WTC11 (cell line): ENCODE data around the gene SPO11. TPM values are rescaled to one million over a fixed set of nuclear protein-coding genes. Genes with fewer than 3 reads are reported as not detected.

ENCODE experiments used
- ATAC-seq: fragments of 200-7000 bp; cut with Tn5 transposase; 2 replicates; pipeline ENCODE4 v1.10.0; 2021; ENCODE audit warnings: mild to moderate bottlenecking, moderate library complexity
- CTCF ChIA-PET: fragments of 300-600 bp; sonication (Branson Sonifier 250); formaldehyde crosslinking; loops from one replicate; lab custom pipeline; 2021; ENCODE audit warnings: antibody characterized with exemption; lab: Charles Lee
- POLR2A ChIA-PET: fragments of 350-600 bp; sonication (Branson Sonifier 250); formaldehyde crosslinking; loops from one replicate; lab custom pipeline; 2021; ENCODE audit warnings: antibody characterized with exemption; lab: Charles Lee
- DNase-seq: peaks from one replicate; pipeline ENCODE4 v3.0.0; 2021; ENCODE audit warnings: low spot score
- H3K27ac Mint-ChIP-seq: 2 replicates; pipeline ENCODE4 v1.8.0; 2021; ENCODE audit warnings: mixed read lengths
- H3K27me3 Mint-ChIP-seq: 2 replicates; pipeline ENCODE4 v1.8.0; 2021; ENCODE audit warnings: low read depth, mild to moderate bottlenecking, moderate library complexity, mixed read lengths
- H3K36me3 Mint-ChIP-seq: 2 replicates; pipeline ENCODE4 v1.8.0; 2021; ENCODE audit warnings: mixed read lengths
- H3K4me1 Mint-ChIP-seq: 2 replicates; pipeline ENCODE4 v1.8.0; 2022; ENCODE audit warnings: mixed read lengths
- H3K4me3 Mint-ChIP-seq: 2 replicates; pipeline ENCODE4 v1.8.0; 2021; ENCODE audit warnings: mild to moderate bottlenecking, moderate library complexity, mixed read lengths
- H3K9me3 Mint-ChIP-seq: 2 replicates; pipeline ENCODE4 v1.8.0; 2021; ENCODE audit warnings: mixed read lengths
- CDX4 ChIP-seq: fragments of 250-450 bp; sonication (Bioruptor Pico); IDR thresholded peaks from 2 replicates; pipeline ENCODE4 v1.9.0; 2021; ENCODE audit warnings: moderate library complexity, mild to moderate bottlenecking, inconsistent platforms, borderline replicate concordance
- E2F1 ChIP-seq: sonication (generic); formaldehyde crosslinking; IDR thresholded peaks from 2 replicates; pipeline ENCODE4 v1.8.0; 2022; ENCODE audit warnings: mild to moderate bottlenecking, missing genetic modification reagents
- E2F4 ChIP-seq: sonication (generic); formaldehyde crosslinking; IDR thresholded peaks from 2 replicates; pipeline ENCODE4 v1.8.1; 2022; ENCODE audit warnings: low read depth, mild to moderate bottlenecking, moderate library complexity, missing genetic modification reagents, borderline replicate concordance
- ELF4 ChIP-seq: sonication (generic); formaldehyde crosslinking; IDR thresholded peaks from 2 replicates; pipeline ENCODE4 v1.8.1; 2022; ENCODE audit warnings: low read depth, mild to moderate bottlenecking, moderate library complexity, missing genetic modification reagents
- FOXP4 ChIP-seq: sonication (generic); formaldehyde crosslinking; IDR thresholded peaks from 2 replicates; pipeline ENCODE4 v1.8.0; 2022; ENCODE audit warnings: mild to moderate bottlenecking, missing genetic modification reagents
- GTF2I ChIP-seq: fragments of 250-450 bp; sonication (Bioruptor Pico); conservative IDR thresholded peaks from 2 replicates; pipeline ENCODE4 v1.4.0; 2021; ENCODE audit warnings: mild to moderate bottlenecking
- IRF2 ChIP-seq: sonication (generic); formaldehyde crosslinking; IDR thresholded peaks from 2 replicates; pipeline ENCODE4 v1.8.0; 2022; ENCODE audit warnings: low read depth, missing genetic modification reagents, borderline replicate concordance
- MAX ChIP-seq: sonication (generic); formaldehyde crosslinking; IDR thresholded peaks from 2 replicates; pipeline ENCODE4 v1.8.0; 2022; ENCODE audit warnings: mild to moderate bottlenecking, missing genetic modification reagents
- NFE2L1 ChIP-seq: sonication (generic); formaldehyde crosslinking; IDR thresholded peaks from 2 replicates; pipeline ENCODE4 v1.8.1; 2023; ENCODE audit warnings: missing genetic modification reagents
- NR1H2 ChIP-seq: sonication (generic); formaldehyde crosslinking; IDR thresholded peaks from 2 replicates; pipeline ENCODE4 v1.9.0; 2021; ENCODE audit warnings: mild to moderate bottlenecking, moderate library complexity, missing genetic modification reagents
- NR3C1 ChIP-seq: sonication (generic); formaldehyde crosslinking; conservative IDR thresholded peaks from 2 replicates; pipeline ENCODE4 v1.8.1; 2023; ENCODE audit warnings: low read depth, mild to moderate bottlenecking, missing genetic modification reagents
- TP53 ChIP-seq: sonication (generic); formaldehyde crosslinking; IDR thresholded peaks from 2 replicates; pipeline ENCODE4 v1.8.1; 2023; ENCODE audit warnings: mild to moderate bottlenecking, missing genetic modification reagents
- ZMAT4 ChIP-seq: fragments of 250-450 bp; sonication (Bioruptor Pico); IDR thresholded peaks from 2 replicates; pipeline ENCODE4 v1.9.0; 2021; ENCODE audit warnings: mild to moderate bottlenecking
- ZNF138 ChIP-seq: sonication (generic); formaldehyde crosslinking; conservative IDR thresholded peaks from 2 replicates; pipeline ENCODE4 v1.8.1; 2022; ENCODE audit warnings: mild to moderate bottlenecking, moderate library complexity, missing genetic modification reagents
- ZNF512 ChIP-seq: sonication (generic); formaldehyde crosslinking; IDR thresholded peaks from 2 replicates; pipeline ENCODE4 v1.8.1; 2022; ENCODE audit warnings: missing genetic modification reagents, borderline replicate concordance
- ZNF671 ChIP-seq: fragments of 250-450 bp; sonication (Bioruptor Pico); IDR thresholded peaks from 2 replicates; pipeline ENCODE4 v1.8.0; 2021; ENCODE audit warnings: mild to moderate bottlenecking
- total RNA-seq: library from RNA; stranded (reverse); gene quantifications from 3 replicates; pipeline ENCODE4 v1.2.3, GENCODE V29; 2021
- TF ChIP-seq, protein P1 (sequence below): fragments of 250-450 bp; sonication (Bioruptor Pico); IDR thresholded peaks from 2 replicates; pipeline ENCODE4 v1.9.0; 2021; ENCODE audit warnings: mild to moderate bottlenecking
- TF ChIP-seq, protein P2 (sequence below): fragments of 200-600 bp; IDR thresholded peaks from 2 replicates; pipeline ENCODE4 v1.8.0; 2022; ENCODE audit warnings: antibody characterized with exemption

The SPO11 gene
- total RNA-seq, 1 experiment from 2014 or later = not detected

GRCh38 chr20:57301026-57301425 is 28.6 kb upstream of the SPO11 start (continued):
- TF ChIP-seq, protein P1, sequence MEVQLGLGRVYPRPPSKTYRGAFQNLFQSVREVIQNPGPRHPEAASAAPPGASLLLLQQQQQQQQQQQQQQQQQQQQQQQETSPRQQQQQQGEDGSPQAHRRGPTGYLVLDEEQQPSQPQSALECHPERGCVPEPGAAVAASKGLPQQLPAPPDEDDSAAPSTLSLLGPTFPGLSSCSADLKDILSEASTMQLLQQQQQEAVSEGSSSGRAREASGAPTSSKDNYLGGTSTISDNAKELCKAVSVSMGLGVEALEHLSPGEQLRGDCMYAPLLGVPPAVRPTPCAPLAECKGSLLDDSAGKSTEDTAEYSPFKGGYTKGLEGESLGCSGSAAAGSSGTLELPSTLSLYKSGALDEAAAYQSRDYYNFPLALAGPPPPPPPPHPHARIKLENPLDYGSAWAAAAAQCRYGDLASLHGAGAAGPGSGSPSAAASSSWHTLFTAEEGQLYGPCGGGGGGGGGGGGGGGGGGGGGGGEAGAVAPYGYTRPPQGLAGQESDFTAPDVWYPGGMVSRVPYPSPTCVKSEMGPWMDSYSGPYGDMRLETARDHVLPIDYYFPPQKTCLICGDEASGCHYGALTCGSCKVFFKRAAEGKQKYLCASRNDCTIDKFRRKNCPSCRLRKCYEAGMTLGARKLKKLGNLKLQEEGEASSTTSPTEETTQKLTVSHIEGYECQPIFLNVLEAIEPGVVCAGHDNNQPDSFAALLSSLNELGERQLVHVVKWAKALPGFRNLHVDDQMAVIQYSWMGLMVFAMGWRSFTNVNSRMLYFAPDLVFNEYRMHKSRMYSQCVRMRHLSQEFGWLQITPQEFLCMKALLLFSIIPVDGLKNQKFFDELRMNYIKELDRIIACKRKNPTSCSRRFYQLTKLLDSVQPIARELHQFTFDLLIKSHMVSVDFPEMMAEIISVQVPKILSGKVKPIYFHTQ (CRISPR knock-in tag) = no peak
- TF ChIP-seq ELF4 (no peak), FOXP4 (CRISPR knock-in tag) (no peak), E2F1 (no peak), ZNF671 (CRISPR knock-in tag) (no peak), ZNF512 (CRISPR knock-in tag) (no peak), ZNF138 (CRISPR knock-in tag) (no peak), GTF2I (CRISPR knock-in tag) (no peak)

DNA sequence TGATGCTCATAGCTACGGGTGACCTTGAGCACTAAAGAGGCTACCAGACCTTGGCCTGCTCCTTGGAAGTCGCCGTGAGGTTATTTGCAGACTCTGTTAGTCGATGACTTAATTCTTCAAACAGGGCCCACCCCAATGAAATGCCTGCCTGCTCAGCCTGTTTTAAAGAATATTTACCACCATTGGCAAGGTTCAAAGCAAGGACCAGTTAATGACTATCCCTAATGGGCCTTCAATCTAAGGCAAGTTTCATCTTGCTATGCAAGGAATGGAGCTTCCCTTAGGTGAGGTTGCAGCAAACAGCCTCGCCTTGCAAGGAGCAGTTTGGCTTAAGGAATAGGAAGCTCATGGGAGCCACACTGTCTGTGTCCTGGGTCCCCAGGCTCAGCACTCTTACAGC is 22.9 kb upstream of the SPO11 start:
- ChIA-PET CTCF (interaction anchor here (1.7 to 1.8 kb wide), 2 partner anchors 23 to 26 kb away, joined by 4 read pairs; partner anchors contain the start of gene SPO11), POLR2A (no interaction called here)
- no peak overlapping the region for H3K4me3 Mint-ChIP-seq
- DNase-seq (no peak), ATAC-seq (no peak)
- H3K4me1 Mint-ChIP-seq = no peaks in the 10 kb centered on the region
- H3K9me3 Mint-ChIP-seq = no peaks in the 10 kb centered on the region
- no peak overlapping the region for H3K27ac Mint-ChIP-seq
- H3K36me3 Mint-ChIP-seq = no peaks in the 10 kb centered on the region
- no peaks in the 10 kb centered on the region; the same call in 1 of the 2 replicates for H3K27me3 Mint-ChIP-seq
- TF ChIP-seq FOXP4 (CRISPR knock-in tag) (no peak), ZMAT4 (no peak), CDX4 (CRISPR knock-in tag) (no peak), NR1H2 (CRISPR knock-in tag) (no peak), TP53 (CRISPR knock-in tag) (no peak), NR3C1 (CRISPR knock-in tag) (no peak), E2F4 (CRISPR knock-in tag) (no peak), NFE2L1 (no peak), IRF2 (CRISPR knock-in tag) (no peak), MAX (CRISPR knock-in tag) (no peak)
- TF ChIP-seq, protein P2, sequence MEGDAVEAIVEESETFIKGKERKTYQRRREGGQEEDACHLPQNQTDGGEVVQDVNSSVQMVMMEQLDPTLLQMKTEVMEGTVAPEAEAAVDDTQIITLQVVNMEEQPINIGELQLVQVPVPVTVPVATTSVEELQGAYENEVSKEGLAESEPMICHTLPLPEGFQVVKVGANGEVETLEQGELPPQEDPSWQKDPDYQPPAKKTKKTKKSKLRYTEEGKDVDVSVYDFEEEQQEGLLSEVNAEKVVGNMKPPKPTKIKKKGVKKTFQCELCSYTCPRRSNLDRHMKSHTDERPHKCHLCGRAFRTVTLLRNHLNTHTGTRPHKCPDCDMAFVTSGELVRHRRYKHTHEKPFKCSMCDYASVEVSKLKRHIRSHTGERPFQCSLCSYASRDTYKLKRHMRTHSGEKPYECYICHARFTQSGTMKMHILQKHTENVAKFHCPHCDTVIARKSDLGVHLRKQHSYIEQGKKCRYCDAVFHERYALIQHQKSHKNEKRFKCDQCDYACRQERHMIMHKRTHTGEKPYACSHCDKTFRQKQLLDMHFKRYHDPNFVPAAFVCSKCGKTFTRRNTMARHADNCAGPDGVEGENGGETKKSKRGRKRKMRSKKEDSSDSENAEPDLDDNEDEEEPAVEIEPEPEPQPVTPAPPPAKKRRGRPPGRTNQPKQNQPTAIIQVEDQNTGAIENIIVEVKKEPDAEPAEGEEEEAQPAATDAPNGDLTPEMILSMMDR = no peak
